Measurements from ENCODE around the gene AMZ1.
"Not testable (repeated sequence)": the region's sequence is repeated elsewhere in the genome, so short reads cannot be mapped to it uniquely, and the experiment has no call there.

AMZ1 gene

DNA sequence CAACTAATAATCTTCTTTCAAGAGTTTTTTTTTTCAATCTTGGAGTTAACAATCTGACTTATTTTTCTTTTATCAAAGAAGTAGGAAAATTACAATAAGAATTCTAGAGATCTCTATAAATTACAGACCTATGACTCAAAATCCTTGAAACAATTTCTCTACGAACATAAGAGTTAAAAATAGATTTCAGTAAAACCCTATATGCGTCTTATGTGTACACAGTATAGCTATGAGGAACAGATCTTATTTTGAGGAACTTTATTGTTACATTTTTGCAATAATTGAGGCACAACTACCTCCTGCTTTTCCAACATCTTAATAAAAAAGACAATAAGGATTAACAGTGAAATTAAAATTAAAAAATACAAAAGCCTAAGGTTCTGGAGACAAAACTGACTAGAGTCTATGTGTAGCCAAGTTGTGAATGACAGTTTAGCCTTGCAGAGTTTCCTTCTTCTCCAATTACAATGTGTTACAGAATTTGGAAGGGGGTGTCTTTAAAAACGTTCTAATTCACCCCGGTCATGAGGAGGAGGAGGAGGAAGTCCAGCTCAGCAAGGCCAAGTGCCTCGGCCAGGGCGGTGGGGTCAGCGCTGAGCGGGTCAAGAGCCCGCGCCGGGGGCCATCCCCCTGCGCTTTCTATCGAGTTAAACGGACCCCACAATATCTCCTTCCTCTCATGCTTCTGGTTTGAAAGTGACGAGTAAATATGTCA, 40.5 kb downstream of the AMZ1 start:
- no peak for DNase-seq (ENCODE audit: low read depth)

DNA sequence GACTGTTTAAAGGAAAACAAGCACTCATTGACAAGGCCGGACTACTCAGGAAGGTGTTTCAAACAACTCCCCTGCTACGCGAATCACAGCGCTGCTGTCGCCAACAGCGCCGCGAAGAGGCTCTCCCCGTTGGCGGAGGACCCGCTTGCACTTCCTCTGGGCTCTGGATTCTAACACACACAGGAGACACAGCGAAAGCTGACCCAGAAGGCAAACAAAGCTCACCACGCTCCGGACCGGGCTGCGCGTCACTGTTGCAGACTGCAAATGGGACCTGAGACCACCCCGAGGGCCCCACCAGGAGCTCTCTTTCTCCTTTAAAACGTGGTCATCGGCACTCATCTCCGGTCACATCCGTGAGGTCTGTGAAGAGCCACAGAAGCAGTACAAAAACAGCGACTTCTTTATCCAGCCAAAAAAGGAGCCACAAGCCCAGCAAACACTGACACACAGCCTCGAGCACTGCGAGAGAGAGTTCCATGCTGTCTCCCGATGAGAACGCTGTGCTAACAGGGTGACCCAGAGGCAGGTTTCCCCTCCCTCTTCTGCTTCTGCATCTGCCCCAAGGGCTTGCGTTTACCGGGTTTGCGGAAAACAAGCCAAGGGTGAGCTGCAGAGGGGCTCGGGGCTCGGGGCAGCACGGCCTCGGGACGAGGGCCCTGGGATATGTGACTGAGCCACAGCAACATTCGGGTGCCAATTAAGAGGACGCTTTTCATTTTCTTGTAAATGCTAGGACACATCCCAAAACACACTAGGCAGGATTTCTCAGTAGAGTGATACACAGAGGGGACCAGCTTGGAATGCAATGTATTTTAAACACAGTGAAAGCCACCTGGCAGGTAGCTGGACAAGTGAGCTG, 41.3 kb downstream of the AMZ1 start:
- DNase-seq (ENCODE audit: low read depth), result no peak

DNA sequence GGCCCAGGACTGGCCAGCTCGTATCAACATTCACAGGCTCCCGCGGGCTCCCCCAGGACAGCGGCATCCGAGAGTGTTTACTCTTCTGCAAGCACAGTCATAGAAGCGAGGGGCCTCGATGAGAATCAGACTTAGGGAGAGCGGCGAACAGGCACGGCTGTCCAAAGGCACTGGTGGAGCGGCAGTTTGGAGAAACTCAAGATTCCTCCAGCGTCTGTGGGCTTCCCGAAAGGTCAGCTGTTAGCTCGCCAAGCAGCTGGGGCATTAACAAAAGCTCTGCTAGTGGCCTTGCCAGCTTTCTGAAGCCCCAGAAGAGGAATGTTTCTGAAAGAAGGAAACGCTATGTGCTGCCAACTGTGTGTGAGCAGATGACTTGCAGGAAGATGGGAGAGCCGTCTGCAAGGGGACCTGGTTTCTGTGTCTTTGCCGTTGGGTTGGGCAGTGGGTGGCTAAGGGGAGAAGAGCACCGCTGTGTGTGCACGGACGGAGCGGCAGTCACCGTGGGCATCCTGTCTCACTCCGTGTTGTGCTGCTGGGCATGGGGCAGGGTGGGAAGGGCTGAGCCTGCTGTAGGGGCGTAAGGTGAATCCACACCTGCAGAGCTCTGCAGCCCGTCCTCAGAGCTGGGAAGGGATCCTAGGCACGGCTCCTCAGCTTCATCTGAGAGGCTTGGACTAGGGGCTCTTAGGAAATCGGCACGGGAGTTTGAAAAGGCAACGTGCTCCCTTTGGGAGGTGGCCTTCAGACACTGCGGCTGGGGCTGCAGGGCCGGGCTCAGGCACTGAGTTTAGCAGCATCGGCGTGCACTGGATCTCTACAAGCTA, 42.1 kb downstream of the AMZ1 start:
- no peak for DNase-seq (ENCODE audit: low read depth)

DNA sequence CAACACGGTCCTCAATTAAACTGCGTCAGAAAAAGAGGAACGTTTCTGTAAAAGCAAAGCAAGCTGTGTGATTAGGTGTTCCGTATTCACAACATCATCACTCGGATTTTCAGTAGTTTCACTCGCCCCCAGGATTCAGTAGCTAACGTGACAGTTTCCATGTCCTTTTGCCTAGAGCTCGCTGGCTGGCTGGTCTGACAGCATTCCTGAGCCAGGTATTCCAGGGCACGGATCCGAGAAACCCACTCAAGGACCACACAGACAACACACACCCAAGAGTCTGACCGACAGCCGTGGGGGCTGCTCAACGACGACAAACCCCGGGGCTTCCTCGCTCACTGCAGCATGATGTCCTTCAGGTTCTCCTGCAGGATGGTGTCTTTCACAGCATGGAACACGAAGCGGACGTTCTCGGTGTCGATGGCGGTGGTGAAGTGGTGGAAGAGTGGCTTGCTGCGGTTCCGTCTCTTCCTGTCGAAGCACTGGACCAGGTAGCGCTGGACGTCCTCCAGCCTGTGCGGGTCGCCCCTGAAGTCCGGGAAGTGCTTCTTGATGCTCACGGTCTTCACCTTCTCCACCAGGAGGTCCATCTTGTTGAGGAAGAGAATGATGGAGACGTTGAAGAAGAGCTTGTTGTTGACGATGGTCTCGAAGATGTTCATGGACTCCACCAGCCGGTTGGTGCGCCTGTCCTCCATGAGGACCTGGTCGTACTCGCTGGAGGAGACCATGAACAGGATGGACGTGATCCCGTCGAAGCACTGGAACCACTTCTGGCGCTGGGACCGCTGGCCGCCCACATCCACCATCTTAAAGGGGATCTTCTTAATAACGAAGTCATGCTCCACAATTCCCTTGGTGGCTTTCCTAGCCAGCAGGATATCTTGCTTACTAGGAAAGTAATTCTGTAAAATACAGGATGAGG, 43.1 kb downstream of the AMZ1 start:
- no peak for DNase-seq (ENCODE audit: low read depth)

DNA sequence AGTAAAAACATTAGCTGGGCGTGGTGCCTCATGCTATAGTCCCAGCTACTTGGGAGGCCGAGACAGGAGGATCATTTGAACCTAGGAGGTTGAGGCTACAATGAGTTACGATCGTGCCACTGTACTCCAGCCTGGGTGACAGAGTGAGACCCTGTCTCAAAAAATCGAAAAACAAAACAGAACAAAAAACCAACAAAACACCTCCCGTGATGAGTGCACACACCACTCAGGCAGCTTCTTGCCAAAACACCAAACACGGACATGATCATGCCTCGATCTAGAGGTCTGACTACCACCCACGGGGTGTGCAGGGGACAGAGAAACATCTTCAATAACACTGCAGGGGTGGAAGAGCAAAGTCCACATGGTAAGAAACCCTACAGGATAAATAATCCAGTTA, 44.4 kb downstream of the AMZ1 start:
- DNase-seq (ENCODE audit: low read depth), result no peak

DNA sequence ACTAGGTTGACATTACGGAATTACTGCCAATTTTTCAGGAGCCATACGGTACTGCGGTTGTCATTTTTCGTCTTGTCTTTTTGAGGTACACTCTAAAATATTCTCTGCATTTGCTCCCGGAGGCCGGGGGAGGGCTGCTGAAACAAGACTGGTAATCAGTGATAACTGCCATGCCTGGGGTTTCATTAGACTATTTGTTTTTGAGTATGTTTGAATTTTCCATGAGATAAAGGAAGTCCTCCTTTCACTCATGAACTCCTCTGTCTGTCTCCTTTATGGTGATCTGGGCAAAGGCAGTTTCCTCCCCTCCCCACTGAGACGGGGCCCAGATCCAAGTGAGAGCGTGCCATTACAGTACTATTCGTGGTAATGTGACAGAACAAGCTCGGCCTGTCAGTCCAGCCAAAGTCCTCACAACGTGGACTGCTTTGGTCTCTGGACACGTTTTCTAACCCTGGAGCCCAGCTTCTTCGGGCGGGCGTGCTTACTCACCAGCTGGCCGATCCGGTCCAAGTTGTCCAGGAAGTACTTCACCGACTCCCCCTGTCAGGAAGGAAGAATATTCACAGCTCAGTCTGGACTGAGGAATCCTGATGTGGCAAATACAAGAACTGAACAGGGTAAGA, 45.1 kb downstream of the AMZ1 start:
- DNase-seq (ENCODE audit: low read depth), result no peak

DNA sequence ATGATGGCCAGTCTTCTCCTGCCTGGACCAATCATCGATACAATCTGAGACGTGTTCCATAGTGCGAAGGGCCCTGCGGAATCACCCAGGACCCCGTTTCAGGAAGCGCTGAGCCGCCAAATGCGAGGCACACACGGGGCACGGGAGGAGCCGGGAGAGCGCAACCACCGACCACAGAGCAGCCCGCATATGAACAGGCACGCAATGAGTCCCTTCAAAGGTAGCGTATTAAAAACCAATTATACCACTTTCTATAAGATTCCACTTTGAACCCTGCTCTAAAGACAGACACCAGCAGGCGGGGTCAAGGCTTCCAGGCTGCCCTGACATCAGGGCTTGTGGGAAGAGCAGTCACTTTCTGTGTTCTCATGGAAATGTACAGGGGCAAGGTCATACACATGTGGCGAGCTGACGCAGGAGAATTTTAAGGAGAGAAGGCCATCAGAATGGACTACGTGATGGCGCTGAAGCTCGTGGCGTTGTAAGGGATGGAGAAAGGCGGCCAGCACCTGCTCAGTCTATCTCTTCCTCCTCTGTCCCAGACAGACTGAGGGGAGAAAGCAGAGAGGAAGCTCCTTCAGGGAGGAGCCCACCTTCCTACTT, 46.2 kb downstream of the AMZ1 start:
- DNase-seq (ENCODE audit: low read depth), result no peak

DNA sequence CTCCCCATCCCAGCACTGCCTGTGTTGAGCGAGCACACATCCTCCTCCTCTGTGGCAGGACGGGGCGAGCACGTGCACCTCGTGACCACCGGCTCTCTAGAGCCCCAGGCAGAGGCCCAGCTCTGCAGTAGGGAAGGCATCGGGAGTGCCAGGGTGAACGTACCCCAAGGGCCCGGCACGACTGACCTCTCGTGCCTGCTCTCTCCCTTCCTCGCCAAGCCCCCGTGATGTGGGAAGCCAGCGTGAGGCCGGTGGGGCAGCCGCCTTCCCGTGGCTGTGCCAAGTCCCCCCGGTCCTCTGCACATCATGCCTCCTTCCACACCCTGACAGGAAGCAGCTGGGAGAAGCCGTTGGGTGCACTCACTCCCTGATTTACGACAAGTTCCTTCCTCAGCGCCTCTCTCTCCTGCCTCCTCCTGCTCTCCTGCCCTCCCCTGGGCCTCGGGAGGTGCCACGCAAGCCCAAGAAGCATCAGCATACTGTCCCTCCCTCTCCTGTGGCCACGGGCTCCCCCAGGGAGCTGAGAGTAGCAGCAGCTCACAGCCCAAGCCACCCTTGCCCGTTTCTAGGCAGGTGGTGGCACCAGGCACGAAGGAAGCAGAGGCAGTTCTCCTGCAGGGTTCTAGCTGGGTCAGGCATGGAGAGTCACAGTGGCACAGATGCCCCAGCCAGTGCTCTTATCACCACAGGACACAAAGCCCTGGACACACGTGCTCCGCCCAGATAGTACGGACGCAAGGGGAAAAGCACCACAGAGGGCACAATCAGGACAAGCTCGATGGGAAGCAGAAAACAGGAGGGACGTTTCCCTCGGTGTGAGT, 47.0 kb downstream of the AMZ1 start:
- DNase-seq (ENCODE audit: low read depth), result no peak

DNA sequence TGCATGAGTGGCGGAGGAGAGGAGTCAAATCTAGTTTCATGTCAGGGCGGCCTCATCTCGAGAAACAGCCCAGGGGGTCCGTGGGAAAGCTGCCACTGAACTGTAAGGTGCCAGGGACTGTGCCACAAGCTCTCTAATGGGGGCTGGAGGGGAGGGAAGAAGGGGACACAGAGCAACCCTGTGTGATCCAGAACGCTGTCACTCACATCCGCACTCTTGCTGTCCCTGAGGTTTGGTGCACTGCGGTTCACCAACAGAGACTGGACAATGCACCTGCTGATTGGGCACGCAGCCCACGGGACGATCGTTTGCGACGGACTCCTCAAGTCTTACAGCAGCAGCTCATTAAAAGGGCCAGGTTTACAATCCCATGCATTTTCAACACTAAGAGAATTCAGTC, 47.7 kb downstream of the AMZ1 start:
- no peak for DNase-seq (ENCODE audit: low read depth)

DNA sequence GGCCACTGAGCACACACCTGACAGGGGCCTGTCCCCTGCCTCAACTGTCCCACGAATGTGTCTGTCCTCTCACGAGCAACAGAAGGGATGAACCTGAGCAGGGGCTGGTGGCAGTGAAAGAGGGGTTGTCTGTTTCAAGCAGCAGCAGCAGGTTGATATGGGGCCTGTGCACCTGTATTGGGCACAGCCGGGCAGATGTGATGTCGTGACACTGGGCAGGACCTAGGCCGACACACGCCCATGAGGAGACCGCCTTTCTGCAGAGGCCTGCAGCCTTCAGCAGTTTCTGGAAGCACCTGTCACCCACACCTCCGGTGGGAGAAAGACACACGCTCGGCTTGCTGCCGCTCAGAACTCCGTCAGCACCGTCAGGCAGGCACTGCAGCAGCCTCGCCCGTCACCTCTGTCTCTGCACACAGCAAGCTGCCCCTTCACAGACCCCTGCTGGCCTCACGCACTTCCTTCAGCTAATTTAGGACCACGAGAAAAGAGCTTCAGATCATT, 48.5 kb downstream of the AMZ1 start:
- no peak for DNase-seq (ENCODE audit: low read depth)

DNA sequence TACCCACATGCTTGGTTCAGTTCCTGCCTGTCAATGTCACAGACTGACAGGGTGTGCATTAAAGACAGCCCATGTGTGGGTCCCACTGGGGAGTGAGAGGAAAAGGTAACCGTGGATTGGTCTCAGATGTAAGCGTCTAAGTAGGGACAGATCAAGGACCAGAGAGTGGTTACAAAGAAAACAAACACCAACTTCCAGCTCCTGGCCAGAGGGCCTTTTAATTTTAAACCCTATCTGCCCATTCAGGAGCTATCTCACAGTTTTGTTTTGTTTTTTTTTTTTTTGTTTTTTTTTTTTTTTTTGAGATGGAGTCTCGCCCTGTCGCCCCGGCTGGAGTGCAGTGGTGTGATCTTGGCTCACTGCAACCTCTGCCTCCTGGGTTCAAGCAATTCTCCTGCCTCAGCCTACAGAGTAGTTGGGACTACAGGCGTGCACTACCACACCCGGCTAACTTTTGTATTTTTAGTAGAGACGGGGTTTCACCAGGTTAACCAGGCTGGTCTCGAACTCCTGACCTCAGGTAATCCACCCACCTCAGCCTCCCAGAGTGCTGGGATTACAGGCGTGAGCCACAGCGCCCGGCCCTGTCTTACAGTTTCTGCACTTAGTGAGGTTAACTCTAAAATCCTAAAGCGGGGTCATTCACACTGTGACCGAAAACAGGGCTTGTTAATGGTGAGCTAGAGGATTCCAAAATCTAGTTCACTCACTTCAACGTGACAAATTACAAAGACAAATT, 49.2 kb downstream of the AMZ1 start:
- DNase-seq (ENCODE audit: low read depth), result not testable (repeated sequence)

DNA sequence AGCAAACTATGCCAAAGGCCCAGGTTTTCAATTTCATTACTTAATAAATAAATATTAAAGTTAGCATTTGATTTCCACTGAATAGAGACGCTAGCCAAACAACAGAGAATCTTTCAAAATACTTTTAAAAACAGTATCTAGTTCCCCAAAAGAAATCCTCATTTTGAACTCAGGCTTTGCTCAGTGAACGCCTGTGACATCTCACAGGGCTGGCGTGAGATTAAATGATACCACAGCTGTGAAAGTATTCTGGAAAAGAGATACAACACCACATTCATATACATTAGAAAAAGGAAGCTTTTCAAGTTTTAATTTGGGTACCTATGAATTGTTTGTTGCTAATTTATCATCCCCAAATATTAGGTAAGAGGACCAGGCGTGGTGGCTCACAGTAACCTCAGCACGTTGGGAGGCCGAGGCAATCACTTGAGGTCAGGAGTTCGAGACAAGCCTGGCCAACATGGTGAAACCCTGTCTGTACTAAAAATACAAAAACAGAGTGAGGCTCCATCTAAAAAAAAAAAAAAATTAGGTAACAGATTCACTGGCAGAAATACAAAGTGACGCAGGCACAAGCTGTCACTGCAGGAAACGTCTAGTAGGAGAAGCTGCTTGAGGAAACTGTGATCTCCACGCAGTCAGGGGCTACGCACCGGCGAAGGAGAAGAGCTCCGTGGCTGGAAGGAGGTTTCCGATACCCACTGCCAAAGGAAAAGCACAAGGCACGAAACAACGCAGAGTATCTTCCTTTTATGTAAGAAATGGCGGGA, 50.0 kb downstream of the AMZ1 start:
- DNase-seq (ENCODE audit: low read depth), result no peak

DNA sequence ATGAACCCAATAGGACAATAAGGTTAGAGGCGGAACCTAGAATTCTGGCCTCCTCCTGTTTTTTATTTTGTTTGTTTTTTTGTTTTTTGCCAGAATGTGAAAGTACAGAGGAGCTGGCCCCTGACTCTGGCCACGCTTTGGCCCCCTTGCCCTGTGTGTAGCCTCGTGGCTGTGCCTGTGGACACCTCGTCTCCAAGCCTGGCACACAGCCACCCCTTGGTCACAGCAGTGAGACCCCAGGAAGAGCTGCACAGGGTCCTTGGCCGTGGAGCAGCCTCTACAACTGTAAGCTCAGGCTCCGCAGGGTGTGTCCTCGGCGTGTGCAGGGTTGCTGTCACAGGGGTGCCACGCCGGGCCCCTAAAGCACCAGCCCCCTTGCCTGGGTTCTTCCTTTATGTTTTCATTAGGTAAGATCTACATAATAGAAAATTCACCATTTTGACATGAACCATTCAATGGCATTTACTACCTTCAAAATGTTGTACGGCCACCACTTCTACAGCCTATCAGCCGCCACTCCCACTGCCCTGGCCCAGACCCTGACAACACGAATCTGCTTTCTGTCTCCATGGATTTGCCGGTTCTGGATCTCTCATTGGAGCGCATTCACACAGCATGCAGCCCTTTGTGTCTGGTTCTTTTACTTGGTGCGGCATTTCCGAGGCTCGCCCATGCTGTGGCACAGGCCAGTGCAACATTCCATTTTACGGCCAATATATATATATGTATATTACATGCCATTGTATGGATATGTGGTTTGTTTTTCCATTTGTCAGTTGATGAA, 51.0 kb downstream of the AMZ1 start:
- no peak for DNase-seq (ENCODE audit: low read depth)

DNA sequence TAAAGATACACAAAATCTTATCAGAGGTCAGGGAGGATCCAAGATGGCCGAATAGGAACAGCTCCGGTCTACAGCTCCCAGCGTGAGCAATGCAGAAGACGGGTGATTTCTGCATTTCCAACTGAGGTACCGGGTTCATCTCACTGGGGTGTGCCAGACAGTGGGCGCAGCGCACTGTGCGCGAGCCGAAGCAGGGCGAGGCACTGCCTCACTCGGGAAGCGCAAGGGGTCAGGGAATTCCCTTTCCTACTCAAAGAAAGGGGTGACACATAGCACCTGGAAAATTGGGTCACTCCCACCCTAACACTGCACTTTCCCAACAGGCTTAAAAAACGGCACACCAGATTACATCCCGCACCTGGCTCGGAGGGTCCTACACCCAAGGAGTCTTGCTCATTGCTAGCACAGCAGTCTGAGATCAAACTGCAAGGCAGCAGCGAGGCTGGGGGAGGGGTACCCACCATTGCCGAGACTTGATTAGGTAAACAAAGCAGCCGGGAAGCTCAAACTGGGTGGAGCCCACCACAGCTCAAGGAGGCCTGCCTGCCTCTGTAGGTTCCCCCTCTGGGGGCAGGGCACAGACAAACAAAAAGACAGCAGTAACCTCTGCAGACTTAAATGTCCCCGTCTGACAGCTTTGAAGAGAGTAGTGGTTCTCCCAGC, 55.7 kb downstream of the AMZ1 start:
- not testable (repeated sequence) for DNase-seq (ENCODE audit: low read depth)

DNA sequence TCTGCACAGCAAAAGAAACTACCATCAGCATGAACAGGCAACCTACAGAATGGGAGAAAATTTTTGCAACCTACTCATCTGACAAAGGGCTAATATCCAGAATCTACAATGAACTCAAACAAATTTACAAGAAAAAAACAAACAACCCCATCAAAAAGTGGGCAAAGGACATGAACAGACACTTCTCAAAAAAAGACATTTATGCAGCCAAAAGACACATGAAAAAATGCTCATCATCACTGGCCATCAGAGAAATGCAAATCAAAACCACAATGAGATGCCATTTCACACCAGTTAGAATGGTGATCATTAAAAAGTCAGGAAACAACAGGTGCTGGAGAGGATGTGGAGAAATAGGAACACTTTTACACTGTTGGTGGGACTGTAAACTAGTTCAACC, 60.7 kb downstream of the AMZ1 start:
- DNase-seq (ENCODE audit: low read depth), result not testable (repeated sequence)

DNA sequence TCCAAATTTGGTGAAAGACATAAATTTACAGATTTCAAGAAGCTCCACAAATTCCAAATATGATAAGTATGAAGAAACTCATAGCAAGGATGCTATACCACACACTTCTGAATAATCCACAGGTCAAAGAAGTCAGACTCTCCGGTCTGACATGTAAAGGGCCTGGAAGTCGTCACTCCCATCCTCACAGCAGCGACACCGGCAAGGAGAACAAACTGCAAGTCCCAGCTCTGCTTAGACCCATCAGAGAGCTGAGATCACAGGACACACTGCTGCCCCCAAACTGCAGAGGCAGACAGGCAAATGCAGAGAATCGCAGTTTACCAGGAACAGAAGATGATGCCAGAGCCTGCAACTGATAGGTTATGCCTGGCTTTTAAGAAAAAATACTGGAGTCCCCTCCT, 62.0 kb downstream of the AMZ1 start:
- DNase-seq (ENCODE audit: low read depth), result no peak

DNA sequence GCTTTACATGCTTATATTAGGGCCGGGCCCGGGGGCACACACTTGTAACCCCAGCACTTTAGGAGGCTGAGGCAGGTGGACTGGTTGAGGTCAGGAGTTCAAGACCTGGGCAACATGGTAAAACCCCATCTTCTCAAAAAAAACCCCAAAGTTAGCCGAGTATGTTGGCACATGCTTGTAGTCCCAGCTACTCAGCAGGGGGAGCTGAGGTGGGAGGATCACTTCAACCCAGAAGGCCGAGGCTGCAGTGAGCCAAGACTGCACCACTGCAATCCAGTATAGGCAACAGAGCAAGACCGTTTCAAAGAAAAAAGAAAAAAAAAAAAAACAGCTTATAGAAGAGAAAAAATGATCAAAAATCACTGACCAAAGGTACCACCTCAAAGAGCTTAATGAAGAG, 63.1 kb downstream of the AMZ1 start:
- DNase-seq (ENCODE audit: low read depth), result no peak

Measured in fibroblast of the conjunctiva (primary cell).